Effector memory CD8-positive, alpha-beta T cell (primary cell): ENCODE results near the gene POLR1B.
A peak's percentile ranks its signal among the peaks of the same experiment; 100 is the strongest.
"Not testable (repeated sequence)": the region's sequence is repeated elsewhere in the genome, so short reads cannot be mapped to it uniquely, and the experiment has no call there.

Source experiments
- ATAC-seq: fragments of 150-1000 bp; cut with Tn5 transposase; replicated peaks from 2 replicates; pipeline ENCODE4 v1.10.0; 2021; ENCODE audit warnings: mild to moderate bottlenecking, moderate library complexity
- DNase-seq, 3 experiments: peaks; one replicate each; pipeline ENCODE4 v3.0.0; 2021
- H3K27ac Mint-ChIP-seq, 2 donors: one replicate each; pipeline ENCODE4 v1.8.0; 2022; ENCODE audit warnings: mild to moderate bottlenecking in 2 of 2, mixed read lengths in 2 of 2, moderate library complexity in 2 of 2
- H3K27me3 Mint-ChIP-seq, 2 donors: one replicate each; pipeline ENCODE4 v1.8.0; 2022; ENCODE audit warnings: mixed read lengths in 2 of 2
- H3K36me3 Mint-ChIP-seq: one replicate; pipeline ENCODE4 v1.8.0; 2022; ENCODE audit warnings: mild to moderate bottlenecking, moderate library complexity, mixed read lengths; ENCODE audit not compliant: insufficient read depth
- H3K4me1 Mint-ChIP-seq, 2 donors: one replicate each; pipeline ENCODE4 v1.8.0; 2022; ENCODE audit warnings: low read depth in 2 of 2, mixed read lengths in 2 of 2
- H3K4me3 Mint-ChIP-seq, 2 donors: one replicate each; pipeline ENCODE4 v1.8.0; 2022; ENCODE audit warnings: mild to moderate bottlenecking in 2 of 2, mixed read lengths in 2 of 2, moderate library complexity in 2 of 2
- H3K9me3 Mint-ChIP-seq, 2 donors: one replicate each; pipeline ENCODE4 v1.8.0; 2022; ENCODE audit warnings: mixed read lengths in 2 of 2
- total RNA-seq, 9 experiments: gene quantifications; one replicate each; lab custom pipeline; 2026; lab: John Stamatoyannopoulos, UW

POLR1B gene, protein sequence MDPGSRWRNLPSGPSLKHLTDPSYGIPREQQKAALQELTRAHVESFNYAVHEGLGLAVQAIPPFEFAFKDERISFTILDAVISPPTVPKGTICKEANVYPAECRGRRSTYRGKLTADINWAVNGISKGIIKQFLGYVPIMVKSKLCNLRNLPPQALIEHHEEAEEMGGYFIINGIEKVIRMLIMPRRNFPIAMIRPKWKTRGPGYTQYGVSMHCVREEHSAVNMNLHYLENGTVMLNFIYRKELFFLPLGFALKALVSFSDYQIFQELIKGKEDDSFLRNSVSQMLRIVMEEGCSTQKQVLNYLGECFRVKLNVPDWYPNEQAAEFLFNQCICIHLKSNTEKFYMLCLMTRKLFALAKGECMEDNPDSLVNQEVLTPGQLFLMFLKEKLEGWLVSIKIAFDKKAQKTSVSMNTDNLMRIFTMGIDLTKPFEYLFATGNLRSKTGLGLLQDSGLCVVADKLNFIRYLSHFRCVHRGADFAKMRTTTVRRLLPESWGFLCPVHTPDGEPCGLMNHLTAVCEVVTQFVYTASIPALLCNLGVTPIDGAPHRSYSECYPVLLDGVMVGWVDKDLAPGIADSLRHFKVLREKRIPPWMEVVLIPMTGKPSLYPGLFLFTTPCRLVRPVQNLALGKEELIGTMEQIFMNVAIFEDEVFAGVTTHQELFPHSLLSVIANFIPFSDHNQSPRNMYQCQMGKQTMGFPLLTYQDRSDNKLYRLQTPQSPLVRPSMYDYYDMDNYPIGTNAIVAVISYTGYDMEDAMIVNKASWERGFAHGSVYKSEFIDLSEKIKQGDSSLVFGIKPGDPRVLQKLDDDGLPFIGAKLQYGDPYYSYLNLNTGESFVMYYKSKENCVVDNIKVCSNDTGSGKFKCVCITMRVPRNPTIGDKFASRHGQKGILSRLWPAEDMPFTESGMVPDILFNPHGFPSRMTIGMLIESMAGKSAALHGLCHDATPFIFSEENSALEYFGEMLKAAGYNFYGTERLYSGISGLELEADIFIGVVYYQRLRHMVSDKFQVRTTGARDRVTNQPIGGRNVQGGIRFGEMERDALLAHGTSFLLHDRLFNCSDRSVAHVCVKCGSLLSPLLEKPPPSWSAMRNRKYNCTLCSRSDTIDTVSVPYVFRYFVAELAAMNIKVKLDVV
- 17.5 to 190 (median 72.3) reads per million in 9 experiments for total RNA-seq

DNA sequence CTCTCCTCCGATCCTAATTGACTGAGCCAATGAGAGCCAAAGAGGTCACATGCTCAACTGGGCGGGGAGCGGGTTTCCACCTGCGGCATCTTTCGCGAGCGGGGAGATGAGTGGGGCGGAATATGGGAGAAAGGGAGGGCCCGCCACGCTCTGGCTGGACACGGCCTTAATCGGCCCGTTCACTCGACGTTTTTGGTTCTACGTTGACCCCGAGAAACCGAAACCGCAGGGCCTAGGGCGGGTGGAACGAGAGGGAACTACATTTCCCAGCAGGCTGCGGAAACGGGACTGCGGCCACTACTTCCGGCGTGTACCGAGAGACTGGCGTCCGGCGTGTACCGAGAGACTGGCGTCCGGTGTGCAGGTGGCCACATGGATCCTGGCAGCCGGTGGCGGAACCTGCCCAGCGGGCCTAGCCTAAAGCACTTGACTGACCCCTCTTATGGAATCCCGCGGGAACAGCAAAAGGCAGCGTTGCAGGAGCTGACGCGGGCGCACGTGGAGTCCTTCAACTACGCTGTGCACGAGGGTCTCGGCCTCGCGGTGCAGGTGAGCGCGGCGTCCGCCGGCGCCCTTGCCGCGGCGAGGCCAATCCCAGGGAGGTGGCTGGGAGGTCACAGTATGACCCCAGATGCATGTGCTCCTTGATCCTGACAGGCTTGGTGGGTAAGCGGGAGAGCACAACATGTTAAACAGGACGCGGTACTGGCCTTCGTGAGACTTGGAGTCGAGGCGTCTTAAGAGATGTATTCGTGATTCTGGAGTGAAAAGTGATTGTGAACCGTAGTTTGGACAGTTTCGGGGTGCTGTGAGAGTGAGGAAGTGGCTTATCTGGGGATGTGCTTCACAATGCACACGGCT lies at the start of gene POLR1B:
Gene POLR1B, plus strand, starts transcription at position 343 of the 861 bp plus-strand sequence. Its CDS starts 30 bp downstream, at position 373.
- peak; percentile 81 for ATAC-seq

DNA sequence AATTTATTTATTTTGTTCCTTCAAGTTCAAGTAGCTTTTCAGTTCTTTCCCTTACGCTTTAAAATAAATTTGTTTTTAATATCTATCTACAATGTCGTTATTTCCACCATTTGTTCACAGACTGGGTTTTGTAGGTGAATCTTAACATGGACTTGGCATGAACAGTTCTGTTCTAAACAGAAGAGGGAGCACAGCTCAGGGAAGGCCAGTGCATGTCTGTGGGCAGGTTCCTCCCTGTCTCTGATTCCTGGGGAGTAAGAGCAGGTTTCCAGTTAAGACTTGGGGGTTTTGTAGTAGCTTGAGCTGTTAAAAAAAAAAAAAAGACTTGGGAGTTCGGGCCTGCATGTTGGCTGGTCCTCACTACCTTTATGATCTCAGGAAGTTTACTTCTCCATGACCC lies 49.2 kb upstream of the POLR1B start:
- Mint-ChIP-seq H3K27me3 (no peaks in the 10 kb centered on the region), H3K9me3 (no peaks in the 10 kb centered on the region), H3K4me3 (no peak overlapping the region), H3K4me1 (peaks cover 0 to 4% of the 10 kb centered on the region in 2 donors), H3K27ac (no peak overlapping the region), H3K36me3 (peaks cover 6% of the 10 kb centered on the region)
- DNase-seq (no peak), ATAC-seq (no peak)

More for the DNA sequence above, at the start of gene POLR1B:
- no peak within 1 kb of the TSS for H3K27ac Mint-ChIP-seq
- H3K27me3 Mint-ChIP-seq = no peaks in the 10 kb centered on the region
- H3K4me3 Mint-ChIP-seq = no peak within 1 kb of the TSS
- peak in 2 of 3 experiments; percentile 55 to 57 for DNase-seq
- no peaks in the 10 kb centered on the region for H3K9me3 Mint-ChIP-seq
- peaks cover 8% of the 10 kb centered on the region for H3K36me3 Mint-ChIP-seq
- peaks cover 7 to 15% of the 10 kb centered on the region in 2 donors for H3K4me1 Mint-ChIP-seq

DNA sequence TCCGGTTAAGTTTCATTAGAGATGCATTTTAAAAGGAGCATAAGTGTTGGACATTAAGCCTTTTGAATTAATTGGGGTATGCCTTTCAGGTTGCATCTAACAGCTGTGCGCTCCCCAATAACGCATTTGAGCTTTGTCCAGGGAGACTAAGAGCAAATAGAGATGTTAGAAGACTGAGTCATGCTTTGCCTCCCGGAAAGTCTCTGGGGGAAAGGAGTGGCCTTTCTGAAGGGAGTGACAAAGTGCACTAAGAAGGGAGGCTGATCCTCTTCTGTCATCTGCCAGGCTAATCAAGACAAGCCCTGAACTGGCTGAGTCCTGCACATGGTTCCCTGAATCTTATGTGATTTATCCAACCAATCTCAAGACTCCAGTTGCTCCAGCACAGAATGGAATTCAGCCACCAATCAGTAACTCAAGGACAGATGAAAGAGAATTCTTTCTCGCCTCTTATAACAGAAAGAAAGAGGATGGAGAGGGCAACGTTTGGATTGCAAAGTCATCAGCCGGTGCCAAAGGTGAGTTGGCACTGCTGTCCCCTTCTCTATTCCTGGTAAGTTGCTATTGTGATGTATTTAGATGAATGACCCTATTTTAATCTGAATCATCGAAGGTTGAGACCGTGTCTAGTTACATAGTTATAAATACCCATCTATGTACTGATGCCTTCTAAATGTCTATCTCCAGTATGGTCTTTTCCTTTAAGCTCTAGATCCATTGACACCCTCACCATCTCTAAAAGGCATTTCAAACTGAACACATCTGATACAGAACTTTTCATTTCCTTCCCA lies 48.2 kb upstream of the POLR1B start:
- Mint-ChIP-seq H3K4me1 (peaks cover 0 to 4% of the 10 kb centered on the region in 2 donors), H3K27ac (no peak overlapping the region), H3K27me3 (no peaks in the 10 kb centered on the region), H3K36me3 (peaks cover 6% of the 10 kb centered on the region), H3K4me3 (no peak overlapping the region), H3K9me3 (no peaks in the 10 kb centered on the region)
- ATAC-seq (no peak), DNase-seq (no peak)

DNA sequence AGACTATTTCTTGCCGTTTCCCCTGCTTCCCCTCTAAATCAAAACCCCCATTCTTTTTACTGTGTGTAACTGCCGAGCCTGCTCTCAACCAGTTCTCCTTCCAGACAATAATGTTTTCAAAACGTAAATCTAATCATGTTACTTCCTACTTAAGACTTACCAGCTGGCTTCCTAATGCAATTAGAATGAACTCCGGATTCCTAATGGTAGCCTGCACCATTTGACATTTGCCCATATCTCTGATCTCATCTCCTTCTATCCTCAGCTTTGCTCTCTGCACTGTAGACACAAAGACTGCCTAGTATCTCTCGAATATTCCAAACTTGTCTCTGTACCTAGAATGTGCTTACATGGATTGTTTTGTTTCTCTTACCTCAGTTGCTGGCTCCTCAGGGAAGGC lies 47.4 kb upstream of the POLR1B start:
- DNase-seq = no peak
- H3K4me1 Mint-ChIP-seq = peaks cover 0 to 2% of the 10 kb centered on the region in 2 donors
- H3K9me3 Mint-ChIP-seq = no peaks in the 10 kb centered on the region
- H3K4me3 Mint-ChIP-seq = no peak overlapping the region
- peaks cover 6% of the 10 kb centered on the region for H3K36me3 Mint-ChIP-seq
- H3K27me3 Mint-ChIP-seq = no peaks in the 10 kb centered on the region
- ATAC-seq = no peak
- H3K27ac Mint-ChIP-seq = no peak overlapping the region

DNA sequence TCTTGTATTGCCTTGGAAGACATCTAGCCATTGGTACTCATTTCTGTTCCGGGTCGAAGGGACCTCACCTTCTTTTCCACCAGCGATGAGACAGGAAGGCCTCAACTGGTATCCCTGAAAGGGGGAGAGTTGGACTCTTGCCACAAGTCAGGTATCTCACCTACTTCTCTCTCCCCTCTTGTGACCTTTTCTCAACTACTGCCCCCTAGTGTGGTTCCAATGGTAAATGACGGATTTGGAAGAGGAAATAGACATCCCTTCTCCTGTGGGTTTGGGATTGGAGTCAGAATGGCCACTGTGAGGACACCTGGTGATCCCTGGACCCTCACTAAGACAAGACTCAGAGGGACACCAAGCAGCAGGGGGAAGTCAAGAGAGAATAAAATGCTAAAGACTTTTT lies 46.4 kb upstream of the POLR1B start:
- not testable (repeated sequence) for H3K4me3 Mint-ChIP-seq, H3K4me1 Mint-ChIP-seq, H3K27me3 Mint-ChIP-seq, H3K9me3 Mint-ChIP-seq, DNase-seq, H3K27ac Mint-ChIP-seq, ATAC-seq, H3K36me3 Mint-ChIP-seq

DNA sequence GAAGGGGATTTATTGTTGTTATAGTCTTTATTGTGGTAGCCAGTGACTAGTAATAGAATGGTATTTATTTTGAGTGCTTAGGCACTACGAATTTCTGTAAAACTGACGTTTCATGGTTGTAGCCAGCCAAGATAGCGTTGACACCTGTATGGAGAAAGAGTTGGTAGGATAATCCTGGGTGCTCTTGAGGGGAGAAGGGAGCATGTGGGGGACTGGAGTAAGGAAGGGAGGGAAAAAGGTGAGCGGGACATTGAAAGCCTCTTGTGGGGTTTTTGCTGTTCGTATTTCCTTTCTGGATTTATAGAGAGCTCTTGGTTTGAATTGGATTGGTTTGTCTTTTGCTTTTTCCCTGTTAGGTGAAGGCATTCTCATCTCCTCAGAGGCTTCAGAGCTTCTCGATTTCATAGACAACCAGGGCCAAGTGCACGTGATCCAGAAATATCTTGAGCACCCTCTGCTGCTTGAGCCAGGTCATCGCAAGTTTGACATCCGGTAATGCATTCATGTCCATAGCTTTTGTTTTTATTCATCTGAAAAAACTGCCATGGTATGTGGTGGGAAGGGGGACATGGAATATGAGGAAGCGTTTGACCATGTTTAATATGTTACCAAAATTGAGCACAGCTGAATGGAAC lies 41.3 kb upstream of the POLR1B start:
- H3K36me3 Mint-ChIP-seq, H3K27me3 Mint-ChIP-seq, H3K4me3 Mint-ChIP-seq, H3K27ac Mint-ChIP-seq, H3K9me3 Mint-ChIP-seq, H3K4me1 Mint-ChIP-seq: not testable (repeated sequence)
- DNase-seq (peak; percentile 25 to 45 (median 30)), ATAC-seq (peak; percentile 91)

DNA sequence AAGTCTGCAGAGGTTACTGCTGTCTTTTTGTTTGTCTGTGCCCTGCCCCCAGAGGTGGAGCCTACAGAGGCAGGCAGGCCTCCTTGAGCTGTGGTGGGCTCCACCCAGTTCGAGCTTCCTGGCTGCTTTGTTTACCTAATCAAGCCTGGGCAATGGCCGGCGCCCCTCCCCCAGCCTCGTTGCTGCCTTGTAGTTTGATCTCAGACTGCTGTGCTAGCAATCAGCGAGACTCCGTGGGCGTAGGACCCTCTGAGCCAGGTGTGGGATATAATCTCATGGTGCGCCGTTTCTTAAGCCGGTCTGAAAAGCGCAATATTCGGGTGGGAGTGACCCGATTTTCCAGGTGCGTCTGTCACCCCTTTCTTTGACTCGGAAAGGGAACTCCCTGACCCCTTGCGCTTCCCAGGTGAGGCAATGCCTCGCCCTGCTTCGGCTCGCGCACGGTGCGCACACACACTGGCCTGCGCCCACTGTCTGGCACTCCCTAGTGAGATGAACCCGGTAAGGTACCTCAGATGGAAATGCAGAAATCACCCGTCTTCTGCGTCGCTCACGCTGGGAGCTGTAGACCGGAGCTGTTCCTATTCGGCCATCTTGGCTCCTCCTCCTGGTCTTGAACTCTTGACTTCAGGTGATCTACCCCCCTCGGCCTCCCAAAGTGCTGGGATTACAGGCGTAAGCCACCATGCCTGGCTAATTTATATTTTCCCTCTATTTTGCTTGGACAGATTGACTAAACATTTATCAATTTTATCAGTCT lies 32.8 kb upstream of the POLR1B start:
- Mint-ChIP-seq H3K27ac (peak overlapping the region; percentile 65 to 68), H3K4me3 (peak overlapping the region in 1 of 2 donors; percentile 38), H3K36me3 (peaks cover 10% of the 10 kb centered on the region)
- H3K27me3 Mint-ChIP-seq, H3K4me1 Mint-ChIP-seq, H3K9me3 Mint-ChIP-seq, ATAC-seq, DNase-seq: not testable (repeated sequence)

DNA sequence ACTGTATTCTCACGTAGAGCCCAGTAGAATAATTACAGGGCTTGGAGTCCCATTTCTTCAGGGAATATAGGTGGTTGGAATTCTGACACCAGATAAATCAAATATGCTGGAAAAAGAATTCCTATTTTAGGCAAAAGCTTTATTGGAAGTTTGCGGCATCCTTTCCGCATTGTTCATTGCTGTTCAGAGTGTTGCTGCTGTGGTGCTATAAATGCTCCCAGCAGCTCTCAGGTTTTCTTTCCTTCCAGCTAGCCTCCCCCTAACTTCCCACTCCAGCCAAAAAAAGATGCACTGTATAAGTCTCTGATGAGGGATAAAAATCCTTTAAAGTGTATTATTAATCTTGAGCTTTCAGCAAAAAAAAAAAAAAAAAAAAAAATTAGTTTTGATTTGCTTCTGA lies 25.5 kb upstream of the POLR1B start:
- H3K4me1 Mint-ChIP-seq = no peaks in the 10 kb centered on the region
- ATAC-seq (no peak), DNase-seq (no peak)
- no peak overlapping the region for H3K4me3 Mint-ChIP-seq
- peaks cover 37% of the 10 kb centered on the region for H3K36me3 Mint-ChIP-seq
- no peaks in the 10 kb centered on the region for H3K27me3 Mint-ChIP-seq
- H3K9me3 Mint-ChIP-seq = no peaks in the 10 kb centered on the region
- no peak overlapping the region for H3K27ac Mint-ChIP-seq

DNA sequence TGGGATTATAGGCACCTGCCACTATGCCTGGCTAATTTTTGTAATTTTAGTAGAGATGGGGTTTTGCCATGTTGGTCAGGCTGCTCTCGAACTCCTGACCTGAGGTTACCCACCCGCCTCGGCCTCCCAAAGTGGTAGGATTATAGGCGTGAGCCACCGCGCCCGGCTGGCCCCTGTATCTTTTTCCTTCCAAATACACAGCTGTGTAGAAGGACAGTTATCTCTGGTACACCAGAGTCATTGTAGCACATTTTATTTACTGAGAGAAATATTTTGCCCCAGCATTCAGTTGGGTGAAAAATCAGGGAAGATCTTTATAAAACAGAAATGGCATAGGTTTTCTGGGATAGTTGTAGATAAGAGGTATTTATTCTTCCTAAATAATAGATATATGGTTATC lies 23.5 kb upstream of the POLR1B start:
- Mint-ChIP-seq H3K36me3 (peaks cover 34% of the 10 kb centered on the region), H3K4me1 (peaks cover 0 to 6% of the 10 kb centered on the region in 2 donors), H3K9me3 (no peaks in the 10 kb centered on the region), H3K4me3 (no peak overlapping the region), H3K27ac (no peak overlapping the region), H3K27me3 (no peaks in the 10 kb centered on the region)
- no peak for DNase-seq
- ATAC-seq = no peak

DNA sequence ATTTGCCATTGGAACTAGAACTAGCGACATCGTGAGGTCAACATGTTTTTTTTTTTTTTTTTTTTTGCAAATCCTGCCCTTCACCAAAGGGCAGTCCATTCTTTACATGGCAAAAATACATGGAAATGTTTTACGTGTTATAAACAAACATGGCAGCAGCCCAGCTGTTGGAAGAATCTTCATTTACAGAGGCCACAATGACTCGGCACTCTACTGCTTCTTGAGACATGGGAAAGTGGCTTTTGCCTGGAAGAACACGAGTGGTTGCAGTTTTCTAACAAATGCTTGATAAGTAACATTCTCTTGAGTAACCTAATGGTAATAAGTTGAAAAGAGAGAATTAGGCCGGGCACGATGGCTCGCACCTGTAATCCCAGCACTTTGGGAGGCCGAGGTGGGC lies 22.8 kb upstream of the POLR1B start:
- Mint-ChIP-seq H3K27me3 (no peaks in the 10 kb centered on the region), H3K4me1 (peaks cover 0 to 6% of the 10 kb centered on the region in 2 donors), H3K36me3 (peaks cover 29% of the 10 kb centered on the region), H3K27ac (no peak overlapping the region), H3K4me3 (no peak overlapping the region), H3K9me3 (no peaks in the 10 kb centered on the region)
- ATAC-seq = no peak
- no peak for DNase-seq

DNA sequence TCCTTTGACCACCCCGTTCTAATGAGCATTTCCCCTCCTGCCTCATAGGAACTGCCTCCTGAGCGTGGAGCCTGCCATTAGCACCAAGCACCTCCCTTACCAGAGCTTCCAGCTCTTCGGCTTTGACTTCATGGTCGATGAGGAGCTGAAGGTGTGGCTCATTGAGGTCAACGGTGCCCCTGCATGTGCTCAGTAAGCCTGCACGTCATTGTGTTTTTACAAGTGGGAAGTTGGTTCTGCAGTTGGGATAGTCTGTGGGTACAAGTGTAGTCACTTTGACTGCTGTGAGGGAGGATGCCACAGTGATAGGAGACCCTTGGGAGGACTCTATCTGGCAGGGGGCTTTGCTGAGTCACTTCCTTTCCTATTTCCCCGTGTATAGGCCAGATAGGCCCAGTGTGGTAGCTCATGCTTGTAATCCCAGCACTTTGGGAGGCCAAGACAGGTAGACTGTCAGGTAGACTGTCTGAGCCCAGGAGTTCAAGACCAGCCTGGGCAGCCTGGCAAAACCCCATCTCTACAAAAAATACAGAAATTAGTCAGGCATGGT lies 22.0 kb upstream of the POLR1B start:
- DNase-seq = no peak
- no peak for ATAC-seq
- H3K9me3 Mint-ChIP-seq = no peaks in the 10 kb centered on the region
- H3K36me3 Mint-ChIP-seq = peaks cover 28% of the 10 kb centered on the region
- H3K4me1 Mint-ChIP-seq = peaks cover 0 to 6% of the 10 kb centered on the region in 2 donors
- H3K27ac Mint-ChIP-seq = no peak overlapping the region
- H3K4me3 Mint-ChIP-seq = no peak overlapping the region
- no peaks in the 10 kb centered on the region for H3K27me3 Mint-ChIP-seq
